ENCODE measurements around the gene RAD51B. TPM values are rescaled to one million over a fixed set of nuclear protein-coding genes. Genes with fewer than 3 reads are reported as not detected.

The RAD51B gene
- polyA plus RNA-seq, 1 experiment: 6.6 TPM

DNA sequence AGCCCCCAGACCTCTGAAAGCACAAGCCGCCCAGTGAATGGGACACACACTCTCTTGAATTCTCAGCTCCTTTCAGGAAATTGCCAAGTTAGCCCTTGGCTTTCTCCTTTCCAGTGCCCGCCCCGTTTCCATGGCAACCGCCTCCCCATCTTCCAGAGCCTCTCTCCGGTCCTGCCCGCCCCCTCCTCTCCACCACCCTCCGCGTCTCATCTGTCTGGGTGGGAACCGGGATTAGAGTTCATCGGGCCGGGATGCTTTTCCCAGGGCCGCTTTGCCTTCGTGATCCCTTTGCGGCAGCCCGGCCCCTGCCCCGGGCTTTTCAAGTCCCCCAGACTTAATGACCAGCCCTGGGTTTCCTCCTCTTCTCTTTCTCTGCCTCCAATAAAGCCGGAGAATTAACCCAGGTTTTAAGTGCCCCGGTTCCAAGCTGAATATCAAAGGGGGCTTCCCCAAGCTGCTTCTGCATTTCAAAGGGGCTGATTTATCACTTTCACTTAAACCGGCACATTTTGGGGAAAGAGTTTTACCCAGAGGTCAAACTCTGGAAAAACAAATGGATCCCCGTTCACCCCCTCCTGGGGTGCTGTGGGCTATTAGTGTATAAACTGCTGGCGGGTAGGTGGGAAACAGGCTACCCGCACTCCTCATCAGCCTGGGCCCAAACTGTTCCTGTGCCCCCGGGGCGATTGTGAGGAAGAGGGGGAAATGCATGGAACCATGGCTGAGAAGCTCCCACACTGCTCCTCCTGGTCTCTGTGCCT is 871.6 kb downstream of the RAD51B start:
- ChIA-PET POLR2A (no interaction called here), CTCF (interaction anchor here (1.4 kb wide), 1 partner anchor 8 kb away, joined by 4 read pairs; no protein-coding TSS in a partner anchor)
- H3K27me3 ChIP-seq (ENCODE audit: control insufficient read depth, insufficient read depth, low read length): no peaks in the 10 kb centered on the region
- H3K27ac ChIP-seq (ENCODE audit: low read depth, low read length): no peak overlapping the region
- TF ChIP-seq, protein P1, sequence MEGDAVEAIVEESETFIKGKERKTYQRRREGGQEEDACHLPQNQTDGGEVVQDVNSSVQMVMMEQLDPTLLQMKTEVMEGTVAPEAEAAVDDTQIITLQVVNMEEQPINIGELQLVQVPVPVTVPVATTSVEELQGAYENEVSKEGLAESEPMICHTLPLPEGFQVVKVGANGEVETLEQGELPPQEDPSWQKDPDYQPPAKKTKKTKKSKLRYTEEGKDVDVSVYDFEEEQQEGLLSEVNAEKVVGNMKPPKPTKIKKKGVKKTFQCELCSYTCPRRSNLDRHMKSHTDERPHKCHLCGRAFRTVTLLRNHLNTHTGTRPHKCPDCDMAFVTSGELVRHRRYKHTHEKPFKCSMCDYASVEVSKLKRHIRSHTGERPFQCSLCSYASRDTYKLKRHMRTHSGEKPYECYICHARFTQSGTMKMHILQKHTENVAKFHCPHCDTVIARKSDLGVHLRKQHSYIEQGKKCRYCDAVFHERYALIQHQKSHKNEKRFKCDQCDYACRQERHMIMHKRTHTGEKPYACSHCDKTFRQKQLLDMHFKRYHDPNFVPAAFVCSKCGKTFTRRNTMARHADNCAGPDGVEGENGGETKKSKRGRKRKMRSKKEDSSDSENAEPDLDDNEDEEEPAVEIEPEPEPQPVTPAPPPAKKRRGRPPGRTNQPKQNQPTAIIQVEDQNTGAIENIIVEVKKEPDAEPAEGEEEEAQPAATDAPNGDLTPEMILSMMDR (IDR thresholded peaks at IDR 0.05; ENCODE audit: low read depth, low read length): no peak
- H3K9me3 ChIP-seq (ENCODE audit: control insufficient read depth, insufficient read depth, low read length): peaks cover 3% of the 10 kb centered on the region; the same call in 1 of the 2 replicates
- no peak overlapping the region for H3K4me3 ChIP-seq (ENCODE audit: low read depth, low read length)
- DNase-seq (ENCODE audit: low read depth, low spot score): no peak

DNA sequence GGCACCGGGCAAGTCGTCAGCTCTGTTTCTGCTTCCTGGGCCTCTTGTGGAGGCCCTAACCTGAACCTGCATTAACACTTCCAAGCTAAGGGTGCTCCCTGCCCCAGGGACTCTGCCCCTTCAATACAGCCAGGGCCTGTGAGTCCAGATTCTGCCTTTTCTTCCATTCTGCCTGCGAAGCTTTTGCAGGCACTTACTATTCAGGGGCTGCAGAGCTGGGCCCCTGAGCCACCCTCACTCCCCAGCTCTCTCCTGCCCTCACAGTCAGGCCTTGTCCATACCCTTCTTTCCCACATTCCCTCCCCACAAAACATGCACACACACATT is 872.2 kb downstream of the RAD51B start:
- TF ChIP-seq, protein P1 (IDR thresholded peaks at IDR 0.05; ENCODE audit: low read depth, low read length): no peak
- no peak for DNase-seq (ENCODE audit: low read depth, low spot score)
- Histone ChIP-seq H3K27me3 (ENCODE audit: control insufficient read depth, insufficient read depth, low read length) (no peaks in the 10 kb centered on the region), H3K9me3 (ENCODE audit: control insufficient read depth, insufficient read depth, low read length) (peaks cover 2% of the 10 kb centered on the region; the same call in 1 of the 2 replicates), H3K4me3 (ENCODE audit: low read depth, low read length) (no peak overlapping the region), H3K27ac (ENCODE audit: low read depth, low read length) (no peak overlapping the region)
- ChIA-PET CTCF (interaction anchor here (1.4 kb wide), 1 partner anchor 8 kb away, joined by 4 read pairs; no protein-coding TSS in a partner anchor), POLR2A (interaction anchor here (0.6 kb wide), 1 partner anchor 9 kb away, joined by 4 read pairs; no protein-coding TSS in a partner anchor)

DNA sequence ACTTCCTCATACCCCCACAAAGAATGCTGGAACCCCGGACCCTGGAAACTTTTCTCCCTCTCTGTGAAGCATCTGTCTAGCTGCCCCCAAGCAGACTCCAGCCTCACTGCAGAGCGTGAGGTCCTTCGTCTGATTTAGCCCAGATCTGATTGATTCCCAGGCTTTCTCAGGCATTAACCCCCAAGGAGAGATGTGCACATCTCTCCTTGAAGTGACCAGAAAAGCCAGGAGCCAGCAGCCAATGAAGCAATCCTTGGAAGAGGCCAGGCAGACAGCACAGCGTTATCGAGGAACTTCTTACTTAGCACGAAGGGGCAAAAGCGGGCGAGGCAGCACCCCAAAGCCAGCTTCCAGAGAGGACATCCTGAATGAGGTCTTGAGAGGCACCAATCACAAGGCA is 872.6 kb downstream of the RAD51B start:
- Histone ChIP-seq H3K4me3 (ENCODE audit: low read depth, low read length) (no peak overlapping the region), H3K9me3 (ENCODE audit: control insufficient read depth, insufficient read depth, low read length) (no peaks in the 10 kb centered on the region; the same call in 1 of the 2 replicates), H3K27ac (ENCODE audit: low read depth, low read length) (no peak overlapping the region), H3K27me3 (ENCODE audit: control insufficient read depth, insufficient read depth, low read length) (no peaks in the 10 kb centered on the region)
- ChIA-PET CTCF (interaction anchor here (1.4 kb wide), 1 partner anchor 9 kb away, joined by 4 read pairs; no protein-coding TSS in a partner anchor), POLR2A (interaction anchor here (0.6 kb wide), 1 partner anchor 9 kb away, joined by 4 read pairs; no protein-coding TSS in a partner anchor)
- TF ChIP-seq, protein P1 (IDR thresholded peaks at IDR 0.05; ENCODE audit: low read depth, low read length): no peak
- no peak for DNase-seq (ENCODE audit: low read depth, low spot score)

DNA sequence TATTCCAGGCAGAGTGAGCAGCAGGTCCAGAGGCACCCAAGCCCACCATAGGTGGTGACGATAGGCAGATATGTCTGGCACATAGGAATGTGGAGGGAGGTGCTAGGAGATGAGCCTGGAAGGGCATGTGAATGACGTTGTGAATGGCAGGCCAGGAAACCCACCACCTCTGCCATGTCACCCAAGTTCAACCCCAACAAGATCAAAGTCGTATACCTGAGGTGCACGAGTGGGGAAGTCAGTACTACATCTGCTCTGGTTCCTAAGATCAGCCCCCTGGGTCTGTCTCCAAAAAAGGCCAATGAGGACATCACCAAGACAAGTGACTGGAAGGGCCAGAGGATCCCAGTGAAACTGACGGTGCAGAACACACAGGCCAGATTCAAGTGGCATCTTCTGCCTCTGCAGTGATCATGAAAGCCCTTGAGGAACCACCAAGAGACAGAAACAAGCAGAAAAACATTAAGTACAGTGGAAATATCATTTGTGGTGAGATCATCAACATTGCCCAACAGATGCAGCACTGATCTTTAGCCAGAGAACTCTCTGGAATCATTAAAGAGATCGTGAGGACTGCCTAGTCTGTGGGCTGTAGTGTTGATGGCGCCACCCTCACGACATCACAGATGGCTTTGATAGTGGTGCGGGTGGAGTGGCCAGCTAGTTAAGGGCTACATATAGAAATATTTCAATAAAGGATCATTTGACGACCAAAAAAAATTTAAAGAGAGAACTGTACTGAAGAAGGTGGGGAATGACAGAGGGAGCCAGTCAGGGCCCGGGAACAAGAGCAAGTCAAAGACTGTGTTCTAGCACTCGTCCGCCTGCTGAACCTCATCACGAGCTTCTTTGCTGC is 873.6 kb downstream of the RAD51B start:
- POLR2A ChIA-PET: interaction anchor here (1.9 kb wide), 1 partner anchor 92 kb away, joined by 6 read pairs; no protein-coding TSS in a partner anchor
- peak; percentile 33 for DNase-seq (ENCODE audit: low read depth, low spot score)

More for the DNA sequence above, 873.6 kb downstream of the RAD51B start:
- CTCF ChIA-PET: interaction anchor here (1.5 kb wide), 1 partner anchor 96 kb away, joined by 4 read pairs; no protein-coding TSS in a partner anchor
- Histone ChIP-seq H3K9me3 (ENCODE audit: control insufficient read depth, insufficient read depth, low read length) (no peaks in the 10 kb centered on the region; the same call in 1 of the 2 replicates), H3K27me3 (ENCODE audit: control insufficient read depth, insufficient read depth, low read length) (no peaks in the 10 kb centered on the region), H3K27ac (ENCODE audit: low read depth, low read length) (no peak overlapping the region), H3K4me3 (ENCODE audit: low read depth, low read length) (no peak overlapping the region)
- TF ChIP-seq, protein P1 (IDR thresholded peaks at IDR 0.05; ENCODE audit: low read depth, low read length): no peak

Data from AG04450 (cell line).